HG03135 (cell line): ENCODE data around the gene PROB1.
A peak's percentile ranks its signal among the peaks of the same experiment; 100 is the strongest.
"Not testable (repeated sequence)": the region's sequence is repeated elsewhere in the genome, so short reads cannot be mapped to it uniquely, and the experiment has no call there.

Experiments used
- ATAC-seq: cut with Tn5 transposase; IDR thresholded peaks from one replicate; pipeline ENCODE4 v1.9.1; 2021; ENCODE audit warnings: mild to moderate bottlenecking, moderate library complexity; ENCODE audit not compliant: unreplicated experiment

The PROB1 gene

DNA sequence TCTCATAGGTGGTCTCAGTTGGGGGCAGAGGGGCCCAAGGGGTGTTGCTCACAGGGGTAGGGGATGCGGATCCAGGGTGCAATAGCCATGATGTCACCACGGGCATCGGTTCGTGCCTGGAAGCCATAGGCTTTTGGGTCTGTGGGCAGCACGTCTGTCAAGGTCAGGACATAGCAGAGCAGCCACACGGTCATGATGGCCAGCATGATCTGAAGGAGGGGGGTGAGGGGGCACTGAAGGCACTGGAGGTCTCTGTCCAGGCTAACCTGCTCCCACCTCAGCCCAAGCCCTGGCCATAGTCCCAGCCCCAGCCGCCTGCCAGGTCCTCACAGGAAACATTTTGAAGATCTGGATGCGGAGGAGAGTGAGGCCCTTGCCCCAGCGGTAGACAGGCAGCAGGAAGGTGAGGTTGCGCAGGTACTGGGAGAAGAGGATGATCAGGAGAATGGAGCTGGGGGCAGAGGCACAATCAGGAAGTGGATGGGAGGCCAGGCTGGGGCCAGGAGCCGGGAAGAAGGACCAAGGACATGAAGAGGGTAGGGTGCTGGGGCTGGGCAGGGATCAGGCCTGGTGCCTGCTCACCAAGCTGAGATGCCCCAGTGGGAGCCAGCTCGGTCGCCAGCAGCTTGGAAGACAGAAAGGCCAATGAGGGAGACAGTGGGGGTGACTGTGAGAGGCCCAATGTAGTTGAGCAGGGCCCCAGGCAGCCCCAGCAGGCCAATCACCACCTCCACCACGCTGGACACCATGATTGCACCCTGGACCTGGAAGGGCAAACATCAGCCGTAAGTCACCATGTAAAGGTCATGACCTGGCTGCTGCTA is 15.1 kb downstream of the PROB1 start:
- no peak for ATAC-seq

DNA sequence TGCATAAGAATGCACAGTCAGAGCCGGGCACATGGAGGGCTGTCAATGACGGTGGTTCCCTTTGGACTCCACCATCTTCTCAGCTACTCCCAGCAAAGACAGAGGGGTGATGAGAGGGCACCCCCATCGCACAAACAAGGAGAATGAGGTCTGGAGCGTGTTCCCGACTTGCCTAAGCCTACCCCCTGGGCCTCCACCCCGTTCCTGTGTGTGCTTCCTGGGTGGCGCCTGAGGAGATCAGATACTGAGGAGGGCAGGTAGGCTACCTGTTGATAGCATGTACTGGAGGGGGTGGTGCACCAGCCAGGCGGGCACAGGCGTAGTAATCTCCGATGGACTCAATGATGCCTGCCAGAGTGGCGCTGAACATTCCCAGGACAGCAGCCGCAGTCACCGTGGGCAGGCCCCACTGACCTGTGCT is 16.0 kb downstream of the PROB1 start:
- no peak for ATAC-seq

DNA sequence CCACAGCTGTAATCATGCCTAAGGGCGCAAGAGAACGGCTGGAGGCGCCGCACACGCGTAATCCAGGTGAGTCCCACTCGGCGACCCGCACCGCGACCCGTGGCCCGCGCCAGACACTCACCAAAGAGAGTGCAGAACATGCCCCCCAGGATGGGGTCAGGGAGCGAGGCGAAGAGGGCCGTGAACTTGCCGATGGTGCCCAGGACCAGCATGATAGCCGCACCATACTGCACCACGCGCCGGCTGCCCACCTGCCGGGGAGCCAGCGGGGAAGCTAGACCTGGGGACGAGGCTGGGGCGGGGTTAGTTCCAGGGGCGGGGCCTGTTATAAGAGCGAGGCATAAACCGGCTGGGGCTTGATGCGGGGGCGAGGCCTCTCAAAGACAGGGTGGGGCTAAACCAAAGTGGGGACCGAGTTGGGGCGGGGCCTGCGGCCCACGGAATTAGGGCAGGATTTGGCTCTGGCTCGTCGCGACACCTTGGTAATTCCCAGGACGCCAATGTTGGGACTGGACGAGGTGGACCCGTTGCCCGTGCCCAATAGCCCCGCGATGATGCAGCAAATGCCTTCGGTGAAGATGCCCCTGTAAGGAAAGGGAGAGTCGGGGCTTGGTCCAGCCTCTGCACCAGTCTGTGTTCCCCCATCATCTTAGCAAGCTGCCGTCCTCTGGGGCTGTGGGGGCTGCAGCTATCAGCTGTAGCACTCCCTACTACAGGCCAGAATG is 16.6 kb downstream of the PROB1 start:
- ATAC-seq, result no peak

DNA sequence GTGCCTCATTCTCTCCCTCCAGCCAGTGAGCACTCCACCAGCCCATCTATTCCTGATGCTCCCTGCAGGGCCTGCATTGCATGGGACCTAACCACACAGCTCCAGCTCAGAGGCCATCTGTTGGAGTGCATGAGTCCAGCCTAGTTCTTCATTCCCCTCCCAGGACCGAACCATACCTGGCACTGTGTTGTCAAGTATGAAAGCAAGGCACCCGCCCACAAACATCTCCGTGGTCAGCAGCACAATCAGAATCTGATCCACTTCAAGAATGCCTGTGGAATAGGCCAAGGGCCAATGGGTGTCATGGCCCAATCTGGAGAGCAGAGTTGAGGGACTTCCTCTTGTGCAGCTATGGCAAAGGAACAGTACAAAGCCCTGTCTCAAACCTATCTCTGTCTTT is 17.7 kb downstream of the PROB1 start:
- ATAC-seq, result no peak

DNA sequence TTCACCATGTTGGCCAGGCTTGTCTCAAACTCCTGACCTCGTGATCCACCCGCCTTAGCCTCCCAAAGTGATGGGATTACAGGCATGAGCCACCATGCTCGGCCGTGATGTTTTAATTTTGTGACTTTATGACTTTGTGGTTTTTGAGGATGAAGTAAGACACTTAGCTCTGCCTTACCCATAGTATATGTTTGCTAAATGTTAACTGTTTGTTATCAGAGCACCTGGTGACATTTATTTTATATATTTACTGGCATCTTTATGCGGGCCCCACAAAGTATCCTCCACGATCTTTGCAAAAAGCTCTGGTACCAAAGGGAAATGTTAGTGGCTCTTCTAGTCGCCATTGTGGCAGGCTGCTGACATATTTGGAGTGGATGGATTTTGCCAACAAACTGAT is 18.5 kb downstream of the PROB1 start:
- no peak for ATAC-seq

DNA sequence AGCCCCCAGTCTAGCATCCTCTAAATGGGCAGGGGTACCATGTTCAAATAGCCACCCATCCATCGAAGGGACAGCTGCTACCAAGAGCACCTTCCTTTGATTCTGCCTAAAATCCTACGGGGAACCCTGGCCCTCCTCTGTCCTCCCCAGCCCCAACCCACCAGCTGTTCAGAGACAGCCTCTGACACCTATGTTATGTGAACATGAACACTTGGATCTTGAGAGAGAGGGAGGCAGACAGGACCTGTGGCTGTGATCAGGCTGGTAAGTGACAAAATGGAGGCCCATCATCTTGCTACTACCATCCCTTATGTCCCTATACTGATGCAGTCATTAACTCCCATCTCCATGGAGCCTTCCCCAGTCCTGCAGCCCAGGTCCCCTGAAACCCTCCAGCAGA is 20.0 kb downstream of the PROB1 start:
- ATAC-seq, result no peak

DNA sequence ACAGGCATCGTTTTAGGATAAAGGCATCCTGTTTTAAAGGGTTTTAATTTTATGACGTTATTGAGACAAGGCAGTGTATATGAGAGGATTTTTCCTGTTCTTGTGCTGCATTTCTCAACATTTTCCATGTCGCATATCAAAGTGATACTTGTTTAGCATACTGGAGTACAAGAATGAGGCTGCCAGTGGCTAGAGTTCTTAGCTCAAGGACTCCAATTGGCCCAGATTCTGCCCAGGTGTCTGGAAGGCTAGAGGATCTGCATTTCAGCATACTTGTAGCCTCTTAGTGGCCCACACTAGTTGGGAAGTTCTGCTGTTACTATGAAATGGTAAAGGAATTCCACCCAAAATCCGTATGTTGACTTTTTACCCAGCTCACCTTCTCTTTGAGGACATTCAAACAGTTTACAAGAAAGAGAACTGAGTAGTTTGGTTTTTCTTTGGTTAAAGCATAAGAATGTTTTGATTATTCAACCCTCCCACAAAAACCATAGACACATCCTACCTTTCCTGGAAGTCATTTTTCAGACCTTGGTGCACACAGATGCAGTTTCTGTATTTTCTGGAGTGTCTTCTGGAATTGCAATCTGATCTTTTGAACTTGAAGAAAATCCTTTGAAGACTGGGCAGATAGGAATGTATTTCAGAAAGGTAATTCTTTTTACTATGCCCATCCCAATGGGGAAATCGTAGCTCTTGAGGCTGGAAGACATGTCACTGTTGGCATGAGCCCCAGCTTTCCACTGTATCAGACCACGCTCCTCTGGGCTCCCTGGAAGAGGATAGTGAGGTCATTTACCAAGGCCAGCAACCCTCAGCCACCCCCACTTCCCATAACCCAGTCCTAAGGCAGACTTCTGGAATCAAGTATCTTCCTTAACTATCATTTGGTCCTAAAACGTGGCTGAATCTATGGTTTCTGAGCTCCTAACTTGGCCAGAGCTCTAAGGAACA is 23.1 kb downstream of the PROB1 start:
- no peak for ATAC-seq

DNA sequence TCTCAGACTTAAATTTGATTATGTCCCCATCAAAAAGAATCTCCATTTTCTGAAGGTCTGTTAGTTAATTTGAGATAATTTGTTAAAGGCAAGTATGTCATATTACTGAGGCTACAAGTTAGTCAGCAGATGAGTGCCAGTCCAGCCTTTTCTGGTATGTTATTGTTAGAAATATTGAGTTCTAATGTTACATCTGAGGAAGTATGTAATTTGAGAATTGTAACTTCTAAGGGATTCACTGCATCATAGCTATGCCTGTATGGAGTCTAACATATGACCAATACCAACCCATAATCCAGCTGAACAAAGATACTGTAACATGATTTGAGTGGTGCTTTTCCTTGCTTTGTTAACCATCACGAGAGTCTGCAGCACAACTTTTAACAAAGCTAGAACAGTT is 25.7 kb downstream of the PROB1 start:
- ATAC-seq, result no peak

DNA sequence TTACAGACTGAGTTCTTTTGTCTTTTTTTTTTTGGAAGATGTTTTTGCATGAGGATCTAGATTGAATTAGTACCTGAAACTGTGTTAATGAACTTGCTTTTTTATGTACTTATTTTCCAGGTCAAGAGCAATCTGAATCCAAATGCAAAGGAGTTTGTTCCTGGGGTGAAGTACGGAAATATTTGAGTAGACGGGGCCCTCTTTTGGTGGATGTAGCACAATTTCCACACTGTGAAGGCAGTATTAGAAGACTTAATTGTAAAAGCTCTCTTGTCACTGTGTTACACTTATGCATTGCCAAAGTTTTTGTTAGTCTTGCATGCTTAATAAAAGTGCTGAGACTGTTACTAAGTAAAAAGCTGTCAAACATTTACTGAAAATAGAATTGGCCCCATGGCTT is 26.3 kb downstream of the PROB1 start:
- no peak for ATAC-seq

DNA sequence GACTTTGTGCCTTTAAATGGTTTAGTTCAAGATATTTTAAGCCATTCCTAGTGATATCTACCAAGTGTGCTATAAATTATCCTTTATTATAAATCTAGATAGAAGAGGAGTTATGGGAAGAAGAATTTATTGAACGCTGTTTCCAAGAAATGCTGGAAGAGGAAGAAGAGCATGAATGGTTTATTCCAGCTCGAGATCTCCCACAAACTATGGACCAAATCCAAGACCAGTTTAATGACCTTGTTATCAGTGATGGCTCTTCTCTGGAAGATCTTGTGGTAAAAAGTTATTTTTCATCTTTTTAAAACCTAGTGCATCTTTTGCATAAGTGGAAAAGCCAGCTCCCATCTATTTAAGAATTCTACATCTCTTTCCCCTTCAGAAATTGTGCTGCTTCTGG is 30.4 kb downstream of the PROB1 start:
- no peak for ATAC-seq

DNA sequence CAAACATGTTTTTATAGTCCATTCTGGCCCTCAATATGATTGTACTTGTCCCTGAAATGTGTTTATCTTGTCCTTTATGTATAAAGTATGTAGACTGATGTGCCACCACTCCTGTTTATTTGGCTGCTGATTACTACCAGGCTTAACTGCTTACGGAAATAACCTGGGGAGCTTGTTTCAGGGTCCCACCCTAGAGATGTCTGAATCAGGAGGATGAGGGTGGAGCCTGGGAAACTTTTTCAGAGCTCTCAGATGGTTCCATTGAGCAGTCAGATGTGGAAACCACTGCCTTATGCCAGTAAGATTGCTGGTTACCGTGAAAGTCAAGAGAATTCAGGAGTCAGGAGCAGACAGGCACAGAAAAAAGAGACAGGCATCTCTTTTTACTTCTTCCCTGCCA is 31.0 kb downstream of the PROB1 start:
- no peak for ATAC-seq

DNA sequence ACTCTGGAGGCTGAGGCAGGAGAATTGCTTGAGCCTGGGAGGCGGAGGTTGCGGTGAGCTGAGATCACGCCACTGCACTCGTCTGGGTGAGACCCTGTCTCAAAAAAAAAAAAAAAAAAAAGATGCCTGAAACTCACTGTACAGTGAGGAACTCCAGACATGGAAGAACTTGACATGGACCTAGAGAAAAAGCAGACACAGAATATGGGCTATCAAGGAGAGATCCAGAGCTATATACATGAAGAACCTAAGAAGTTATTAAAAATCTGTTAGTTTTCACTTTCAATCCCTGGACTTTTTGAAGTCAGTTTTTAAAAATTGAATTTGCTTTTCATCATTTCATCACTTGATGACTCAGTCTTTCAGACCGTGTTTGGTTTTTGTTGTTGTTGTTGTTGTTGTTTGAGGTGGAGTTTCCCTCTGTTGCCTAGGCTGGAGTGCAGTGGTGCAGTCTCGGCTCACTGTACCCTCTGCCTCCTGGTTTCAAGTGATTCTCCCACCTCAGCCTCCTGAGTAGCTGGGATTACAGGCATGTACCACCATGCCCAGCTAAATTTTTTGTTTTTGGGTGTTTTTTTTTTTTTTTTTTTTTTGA is 33.0 kb downstream of the PROB1 start:
- no peak for ATAC-seq

DNA sequence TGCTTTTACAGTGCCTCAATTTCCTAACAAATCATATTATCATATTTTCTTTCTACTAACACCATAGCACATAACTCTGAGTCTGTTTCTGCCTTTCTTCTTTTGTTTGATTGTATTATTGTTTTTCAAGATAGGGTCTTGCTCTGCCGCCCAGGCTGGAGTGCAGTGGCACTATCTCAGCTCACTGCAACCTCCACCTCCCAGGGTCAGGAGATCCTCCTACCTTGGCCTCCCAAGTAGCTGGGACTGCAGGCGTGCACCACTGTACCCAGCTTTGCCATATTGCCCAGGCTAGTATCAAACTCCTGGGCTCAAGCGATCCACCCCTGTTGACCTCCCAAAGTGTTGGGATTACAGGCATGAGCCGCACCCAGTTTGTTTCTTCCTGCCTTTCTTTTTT is 34.5 kb downstream of the PROB1 start:
- ATAC-seq, result no peak

DNA sequence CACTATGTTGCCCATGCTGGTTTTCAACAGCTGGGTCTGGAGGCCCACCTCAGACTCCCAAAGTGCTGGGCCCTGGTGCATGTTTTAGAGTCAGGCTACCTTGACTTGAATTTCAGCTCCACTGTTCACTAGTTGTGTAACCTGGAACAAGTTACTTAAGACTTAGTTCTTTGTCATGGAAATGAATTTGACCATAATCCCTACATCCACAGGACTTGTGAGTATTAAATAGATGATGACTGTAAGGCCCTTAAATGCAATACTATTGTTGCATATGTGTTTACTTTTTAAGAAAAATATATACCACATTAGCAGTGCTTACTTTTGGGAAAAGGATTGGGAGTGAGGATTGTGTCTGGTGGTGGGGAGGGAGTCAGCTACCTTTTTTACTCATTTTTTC is 36.8 kb downstream of the PROB1 start:
- no peak for ATAC-seq

DNA sequence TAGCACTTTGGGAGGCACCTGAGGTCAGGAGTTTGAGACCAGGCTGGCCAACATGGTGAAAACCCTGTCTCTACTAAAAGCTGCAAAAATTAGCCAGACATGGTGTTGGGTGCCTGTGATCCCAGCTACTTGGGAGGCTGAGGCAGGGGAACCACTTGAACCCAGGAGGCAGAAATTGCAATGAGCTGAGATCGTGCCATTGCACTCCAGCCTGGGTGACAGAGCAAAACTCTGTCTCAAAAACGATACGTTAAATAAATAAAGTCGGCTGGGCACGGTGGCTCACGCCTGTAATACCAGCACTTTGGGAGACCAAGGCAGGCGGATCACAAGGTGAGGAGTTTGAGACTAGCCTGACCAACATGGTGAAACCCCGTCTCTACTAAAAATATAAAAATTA is 39.0 kb downstream of the PROB1 start:
- not testable (repeated sequence) for ATAC-seq

DNA sequence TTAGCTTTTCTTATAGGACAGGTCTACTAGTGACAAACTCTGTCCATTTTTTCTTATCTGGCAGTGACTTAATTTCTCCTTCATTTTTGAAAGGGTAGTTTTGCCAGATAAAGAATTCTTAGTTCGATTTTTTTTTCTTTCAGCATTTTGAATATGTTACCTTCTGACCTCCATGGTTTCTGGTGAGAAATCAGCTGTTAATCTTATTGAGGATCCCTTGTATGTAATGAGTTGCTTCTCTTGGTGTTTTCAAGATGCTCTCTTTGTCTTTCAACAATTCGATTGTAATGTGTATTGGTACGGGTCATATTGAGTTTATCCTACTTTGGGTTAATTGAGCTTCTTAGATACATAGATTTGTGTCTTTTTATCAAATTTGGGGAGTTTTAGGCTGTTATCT is 40.7 kb downstream of the PROB1 start:
- ATAC-seq, result no peak

DNA sequence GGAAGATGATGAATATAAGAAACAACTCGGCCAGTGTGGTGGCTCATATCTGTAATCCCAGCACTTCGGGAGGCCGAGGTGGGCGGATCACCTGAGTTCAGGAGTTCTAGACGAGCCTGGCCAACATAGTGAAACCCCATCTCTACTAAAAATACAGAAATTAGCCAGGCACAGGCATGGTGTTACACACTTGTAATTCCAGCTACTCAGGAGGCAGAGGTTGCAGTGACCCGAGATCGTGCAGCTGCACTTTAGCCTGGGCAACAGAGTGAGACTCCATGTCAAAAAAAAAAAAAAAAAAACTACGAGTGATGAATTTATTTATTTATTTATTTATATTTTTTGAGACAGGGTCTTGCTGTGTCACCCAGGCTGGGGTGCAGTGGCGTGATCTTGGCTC is 47.0 kb downstream of the PROB1 start:
- ATAC-seq, result not testable (repeated sequence)

DNA sequence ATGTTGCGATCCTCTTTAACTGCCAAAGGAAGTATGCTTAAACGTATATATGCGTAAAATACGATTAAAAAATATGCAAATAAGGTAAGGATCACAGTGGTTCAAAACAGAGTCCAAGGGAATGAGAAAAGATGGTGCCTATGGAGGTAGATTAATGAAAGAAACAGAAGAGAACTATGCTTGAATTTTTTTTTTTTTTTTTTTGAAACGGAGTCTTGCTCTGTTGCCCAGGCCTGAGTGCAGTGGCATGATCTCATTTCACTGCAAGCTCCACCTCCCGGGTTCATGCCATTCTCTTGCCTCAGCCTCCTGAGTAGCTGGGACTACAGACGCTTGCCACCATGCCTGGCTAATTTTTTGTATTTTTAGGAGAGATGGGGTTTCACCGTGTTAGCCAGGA is 49.5 kb downstream of the PROB1 start:
- not testable (repeated sequence) for ATAC-seq

DNA sequence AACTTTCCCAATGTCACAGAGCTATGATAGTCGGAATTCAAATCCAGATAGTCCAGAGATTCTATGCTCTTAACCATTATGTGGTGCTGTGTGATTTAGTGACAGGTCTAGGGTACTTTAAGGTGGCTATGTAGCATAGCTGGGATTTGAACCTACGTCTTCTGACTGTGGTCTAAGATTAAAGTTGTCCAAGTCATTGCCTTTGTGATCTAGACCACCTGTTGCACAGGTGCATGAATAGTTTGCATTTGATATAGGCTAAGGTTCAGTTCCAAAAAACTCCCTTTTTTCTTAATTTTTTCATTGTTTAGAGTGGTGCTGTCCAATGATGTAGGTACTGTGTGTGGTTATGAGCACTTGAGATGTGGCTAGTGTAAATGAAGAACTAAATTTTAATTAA is 50.7 kb downstream of the PROB1 start:
- ATAC-seq, result no peak

DNA sequence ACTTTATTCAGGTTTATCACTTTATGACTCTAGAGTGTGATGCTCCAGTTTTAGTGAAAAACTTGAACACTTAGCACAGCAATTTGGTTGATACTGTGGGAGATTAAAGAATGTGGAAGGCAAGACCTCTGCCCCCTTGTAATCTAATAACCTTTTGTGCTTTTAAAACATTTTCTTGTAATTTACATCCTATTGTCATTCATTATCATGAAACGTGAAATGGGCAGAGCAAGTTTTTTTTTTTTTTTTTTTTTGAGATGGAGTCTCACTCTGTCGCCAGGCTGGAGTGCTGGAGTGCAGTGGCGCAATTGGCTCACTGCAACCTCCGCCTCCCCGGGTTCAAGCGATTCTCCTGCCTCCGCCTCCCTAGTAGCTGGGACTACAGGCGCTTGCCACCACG is 51.4 kb downstream of the PROB1 start:
- ATAC-seq, result no peak

DNA sequence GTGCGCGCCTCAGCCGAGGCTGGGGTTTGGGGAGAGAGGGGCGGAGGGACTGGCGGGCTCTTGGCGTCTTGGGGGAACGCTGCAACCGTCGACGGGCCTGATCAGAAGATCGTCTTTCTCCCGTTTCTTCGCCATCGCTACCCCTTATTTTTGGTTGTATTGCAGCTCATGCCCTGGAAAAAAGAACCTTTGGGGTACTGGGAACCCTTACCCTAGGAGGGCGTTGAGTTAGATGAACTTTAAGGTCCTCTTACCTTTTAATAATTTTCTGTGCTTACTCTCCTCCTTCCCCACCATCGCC is 52.5 kb downstream of the PROB1 start:
- peak; percentile 47 for ATAC-seq
